Measurements from ENCODE around the gene CYP46A1.

The CYP46A1 gene

GRCh38 chr14:99735189-99736135 is 51.4 kb downstream of the CYP46A1 start:
- FAIRE-seq (no peak), DNase-seq (ENCODE audit: insufficient read length, low spot score) (no peak)

GRCh38 chr14:99736603-99737371 is 52.7 kb downstream of the CYP46A1 start:
- TF ChIP-seq, protein P1, sequence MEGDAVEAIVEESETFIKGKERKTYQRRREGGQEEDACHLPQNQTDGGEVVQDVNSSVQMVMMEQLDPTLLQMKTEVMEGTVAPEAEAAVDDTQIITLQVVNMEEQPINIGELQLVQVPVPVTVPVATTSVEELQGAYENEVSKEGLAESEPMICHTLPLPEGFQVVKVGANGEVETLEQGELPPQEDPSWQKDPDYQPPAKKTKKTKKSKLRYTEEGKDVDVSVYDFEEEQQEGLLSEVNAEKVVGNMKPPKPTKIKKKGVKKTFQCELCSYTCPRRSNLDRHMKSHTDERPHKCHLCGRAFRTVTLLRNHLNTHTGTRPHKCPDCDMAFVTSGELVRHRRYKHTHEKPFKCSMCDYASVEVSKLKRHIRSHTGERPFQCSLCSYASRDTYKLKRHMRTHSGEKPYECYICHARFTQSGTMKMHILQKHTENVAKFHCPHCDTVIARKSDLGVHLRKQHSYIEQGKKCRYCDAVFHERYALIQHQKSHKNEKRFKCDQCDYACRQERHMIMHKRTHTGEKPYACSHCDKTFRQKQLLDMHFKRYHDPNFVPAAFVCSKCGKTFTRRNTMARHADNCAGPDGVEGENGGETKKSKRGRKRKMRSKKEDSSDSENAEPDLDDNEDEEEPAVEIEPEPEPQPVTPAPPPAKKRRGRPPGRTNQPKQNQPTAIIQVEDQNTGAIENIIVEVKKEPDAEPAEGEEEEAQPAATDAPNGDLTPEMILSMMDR (IDR thresholded peaks at IDR 0.05; ENCODE audit: insufficient read depth, missing control alignments): no peak
- FAIRE-seq: no peak
- no peak for DNase-seq (ENCODE audit: insufficient read length, low spot score)

More at GRCh38 chr14:99735189-99736135, 51.4 kb downstream of the CYP46A1 start:
- TF ChIP-seq, protein P1 (IDR thresholded peaks at IDR 0.05; ENCODE audit: insufficient read depth, missing control alignments): no peak

GRCh38 chr14:99737451-99737951 is 53.4 kb downstream of the CYP46A1 start:
- FAIRE-seq (no peak), DNase-seq (ENCODE audit: insufficient read length, low spot score) (no peak)
- TF ChIP-seq, protein P1 (IDR thresholded peaks at IDR 0.05; ENCODE audit: insufficient read depth, missing control alignments): no peak

GRCh38 chr14:99737956-99738667 is 54.0 kb downstream of the CYP46A1 start:
- no peak for DNase-seq (ENCODE audit: insufficient read length, low spot score)
- TF ChIP-seq, protein P1 (IDR thresholded peaks at IDR 0.05; ENCODE audit: insufficient read depth, missing control alignments): no peak
- FAIRE-seq: no peak

DNA sequence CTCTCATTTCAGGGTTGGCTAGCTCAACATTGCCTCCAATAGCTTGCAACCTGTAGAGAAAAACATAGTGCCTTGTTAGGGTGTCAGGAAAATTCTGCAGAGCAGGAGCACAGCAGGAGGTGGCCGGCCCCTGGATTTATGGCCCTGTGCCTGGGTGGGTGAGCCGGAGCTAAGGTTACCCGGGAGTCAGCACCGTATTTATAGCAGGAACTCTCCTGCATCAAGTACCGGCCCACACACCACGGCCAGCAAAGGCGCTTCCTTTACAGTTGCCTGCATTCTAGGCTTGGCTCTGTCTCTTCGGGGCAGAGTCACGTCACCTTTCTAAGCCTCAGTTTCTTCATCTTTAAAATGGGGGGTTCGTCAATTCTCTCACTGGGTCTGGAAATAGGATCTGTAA is 56.3 kb downstream of the CYP46A1 start:
- TF ChIP-seq, protein P1 (IDR thresholded peaks at IDR 0.05; ENCODE audit: insufficient read depth, missing control alignments): no peak
- DNase-seq (ENCODE audit: insufficient read length, low spot score) (no peak), FAIRE-seq (no peak)

DNA sequence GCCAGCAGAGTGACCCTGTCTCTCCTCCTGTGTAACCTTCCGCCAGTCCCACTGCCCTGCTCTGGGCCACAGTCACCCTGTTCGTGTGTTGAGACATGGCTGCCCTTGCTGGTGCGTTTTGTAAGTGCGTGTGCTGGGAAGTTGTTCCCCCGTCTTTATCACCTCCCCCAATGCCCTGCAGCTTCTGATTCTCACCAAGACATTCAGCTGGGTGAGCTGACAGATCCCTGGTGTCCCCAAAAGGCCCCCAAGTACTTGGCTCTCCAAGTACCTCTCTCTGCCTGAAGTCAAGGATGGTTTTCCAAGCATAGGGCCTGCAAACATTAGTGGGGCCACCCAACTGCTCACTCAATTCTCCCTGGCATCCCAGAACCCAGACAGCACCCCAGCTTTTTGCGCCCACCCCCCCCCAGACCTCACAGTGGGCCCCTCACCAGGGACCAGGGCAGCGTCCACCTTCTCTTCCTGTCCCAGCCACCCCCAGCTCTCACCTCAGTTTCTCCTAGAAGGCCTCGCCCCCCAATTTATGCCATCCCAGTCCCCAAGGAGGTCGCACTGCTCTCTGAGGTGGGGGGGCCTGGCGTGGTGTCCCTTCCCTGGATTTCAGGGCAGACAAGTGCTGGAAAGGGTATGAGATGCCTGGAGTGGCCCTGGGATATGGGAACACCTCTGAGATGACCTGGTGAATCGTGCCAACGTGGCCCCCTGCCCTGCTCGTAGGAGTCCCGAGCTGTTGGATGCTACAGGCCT is 57.3 kb downstream of the CYP46A1 start:
- TF ChIP-seq, protein P1 (IDR thresholded peaks at IDR 0.05; ENCODE audit: insufficient read depth, missing control alignments): no peak
- no peak for FAIRE-seq
- no peak for DNase-seq (ENCODE audit: insufficient read length, low spot score)

Measured in D721Med (cell line).